Upper lobe of right lung (tissue), 1 donor: Measurements from ENCODE around the gene EPB41L2. TPM values are rescaled to one million over a fixed set of nuclear protein-coding genes. Genes with fewer than 3 reads are reported as not detected.
A peak's percentile ranks its signal among the peaks of the same experiment; 100 is the strongest.

Source experiments
- ATAC-seq: fragments of 200-7000 bp; cut with Tn5 transposase; one replicate; pipeline ENCODE4 v1.9.1; 2020; ENCODE audit warnings: mild to moderate bottlenecking, moderate library complexity
- DNase-seq: peaks from one replicate; pipeline ENCODE4 v3.0.0-alpha.2; 2020
- H3K27ac ChIP-seq: fragments of 200-600 bp; one replicate; pipeline ENCODE4 v1.8.0; 2022
- H3K27me3 ChIP-seq: fragments of 200-600 bp; one replicate; pipeline ENCODE4 v1.8.0; 2022; ENCODE audit warnings: mild to moderate bottlenecking
- H3K36me3 ChIP-seq: fragments of 200-600 bp; one replicate; pipeline ENCODE4 v1.8.0; 2022
- H3K4me1 ChIP-seq: fragments of 200-600 bp; one replicate; pipeline ENCODE4 v1.8.0; 2022
- H3K4me3 ChIP-seq: fragments of 200-600 bp; one replicate; pipeline ENCODE4 v1.8.0; 2022; ENCODE audit warnings: mild to moderate bottlenecking
- H3K9me3 ChIP-seq: fragments of 200-600 bp; one replicate; pipeline ENCODE4 v1.8.0; 2022
- CTCF ChIP-seq: fragments of 200-600 bp; IDR thresholded peaks from one replicate; pipeline ENCODE4 v1.8.0; 2022; ENCODE audit warnings: antibody characterized with exemption
- intact Hi-C: fragments of 100-400 bp; cut with DNase I; formaldehyde crosslinking; loops from one replicate; pipeline ENCODE4 v1.11.0; 2022
- total RNA-seq: library from RNA; stranded (reverse); fragmentation: NEBNext Ultra II Directional; extraction: Animal tissue kit (Norgen Biotek cat#: 25700); gene quantifications from one replicate; pipeline ENCODE4 v1.2.1, GENCODE V29; 2021
- donor health status: DM: no; HTN: yes; CAD: no; lungs with severe emphysema.

Gene EPB41L2
- total RNA-seq, 1 donor from 2014 or later = 174 TPM

GRCh38 chr6:131024565-131024964, 38.5 kb downstream of the EPB41L2 start:
- no peaks in the 10 kb centered on the region for H3K36me3 ChIP-seq
- TF ChIP-seq CTCF = no peak
- no peaks in the 10 kb centered on the region for H3K4me1 ChIP-seq
- DNase-seq = no peak
- H3K27me3 ChIP-seq = no peaks in the 10 kb centered on the region
- H3K4me3 ChIP-seq = no peak overlapping the region
- no peak for ATAC-seq
- H3K9me3 ChIP-seq = no peaks in the 10 kb centered on the region
- intact Hi-C loops = no loop called here
- H3K27ac ChIP-seq = no peak overlapping the region

- no peak for ATAC-seq
- no peaks in the 10 kb centered on the region for H3K9me3 ChIP-seq
- no peaks in the 10 kb centered on the region for H3K4me1 ChIP-seq
- TF ChIP-seq CTCF = no peak
- no peak for DNase-seq
- H3K27me3 ChIP-seq = no peaks in the 10 kb centered on the region
- no peaks in the 10 kb centered on the region for H3K36me3 ChIP-seq
- H3K27ac ChIP-seq = no peak overlapping the region
- no peak overlapping the region for H3K4me3 ChIP-seq
- intact Hi-C loops = no loop called here
Measured at GRCh38 chr6:131023834-131024504, 39.1 kb downstream of the EPB41L2 start.

- TF ChIP-seq CTCF = no peak
Measured at GRCh38 chr6:131022691-131023090, 40.4 kb downstream of the EPB41L2 start.

GRCh38 chr6:131017962-131018361, 45.1 kb downstream of the EPB41L2 start:
- TF ChIP-seq CTCF = no peak
- Histone ChIP-seq H3K27me3 (no peaks in the 10 kb centered on the region), H3K27ac (no peak overlapping the region), H3K4me1 (peaks cover 11% of the 10 kb centered on the region), H3K4me3 (no peak overlapping the region), H3K36me3 (no peaks in the 10 kb centered on the region), H3K9me3 (no peaks in the 10 kb centered on the region)
- DNase-seq (no peak), ATAC-seq (no peak)
- intact Hi-C loops = no loop called here

More at GRCh38 chr6:131022691-131023090, 40.4 kb downstream of the EPB41L2 start:
- no peak overlapping the region for H3K27ac ChIP-seq
- ATAC-seq (no peak), DNase-seq (no peak)
- intact Hi-C loops = no loop called here
- H3K9me3 ChIP-seq = no peaks in the 10 kb centered on the region
- no peak overlapping the region for H3K4me3 ChIP-seq
- H3K4me1 ChIP-seq = no peaks in the 10 kb centered on the region
- no peaks in the 10 kb centered on the region for H3K27me3 ChIP-seq
- no peaks in the 10 kb centered on the region for H3K36me3 ChIP-seq

- ATAC-seq (no peak), DNase-seq (no peak)
- H3K4me3 ChIP-seq = no peak overlapping the region
Measured at GRCh38 chr6:131015630-131016263, 47.3 kb downstream of the EPB41L2 start.

More at GRCh38 chr6:131015630-131016263, 47.3 kb downstream of the EPB41L2 start:
- H3K27me3 ChIP-seq = no peaks in the 10 kb centered on the region
- no peaks in the 10 kb centered on the region for H3K36me3 ChIP-seq
- no peaks in the 10 kb centered on the region for H3K9me3 ChIP-seq
- intact Hi-C loops = no loop called here
- no peak for TF ChIP-seq CTCF
- peaks cover 11% of the 10 kb centered on the region for H3K4me1 ChIP-seq
- H3K27ac ChIP-seq = peak overlapping the region; percentile 33
